ENCODE results near the gene UGT1A3.

DNA sequence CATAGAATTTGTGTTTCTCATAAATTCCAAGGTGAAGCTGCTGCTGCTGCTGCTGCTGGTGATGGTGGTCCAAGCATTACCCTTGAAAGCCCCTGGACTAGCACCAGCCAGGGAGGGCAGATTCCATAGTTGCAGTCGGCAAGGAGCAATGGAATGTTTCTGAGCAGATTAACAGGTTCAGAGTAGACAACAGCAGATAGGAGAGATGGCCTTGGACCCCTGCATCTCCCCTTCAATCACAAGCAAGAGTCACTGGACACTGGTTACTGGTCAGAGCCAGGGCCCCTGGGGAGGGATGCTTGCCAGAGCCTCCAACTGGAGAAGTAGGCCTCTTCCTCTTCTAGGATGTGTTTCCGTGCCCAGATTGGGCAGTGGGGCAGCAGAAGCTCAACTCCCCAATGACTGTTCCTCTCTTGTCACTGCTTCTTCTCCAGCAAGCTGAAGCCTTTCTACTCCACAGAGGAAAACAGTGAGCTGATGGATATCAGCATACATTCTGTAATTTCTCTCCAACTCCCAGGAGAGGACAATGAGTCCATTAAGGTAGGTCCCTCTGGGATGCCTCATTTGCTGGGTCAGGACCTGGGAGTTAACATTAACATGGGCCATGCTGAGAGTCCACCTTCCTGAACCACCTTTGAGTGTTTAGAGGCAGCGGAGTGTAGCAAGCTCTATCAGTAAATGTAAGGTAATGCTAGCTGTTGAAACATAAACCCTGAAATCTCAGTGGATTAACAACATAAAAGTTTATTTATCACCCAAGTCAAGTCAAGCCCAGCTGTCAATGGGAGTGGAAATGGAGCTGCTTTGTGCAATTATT lies 84.6 kb downstream of the UGT1A3 start:
- TF ChIP-seq, protein P1, sequence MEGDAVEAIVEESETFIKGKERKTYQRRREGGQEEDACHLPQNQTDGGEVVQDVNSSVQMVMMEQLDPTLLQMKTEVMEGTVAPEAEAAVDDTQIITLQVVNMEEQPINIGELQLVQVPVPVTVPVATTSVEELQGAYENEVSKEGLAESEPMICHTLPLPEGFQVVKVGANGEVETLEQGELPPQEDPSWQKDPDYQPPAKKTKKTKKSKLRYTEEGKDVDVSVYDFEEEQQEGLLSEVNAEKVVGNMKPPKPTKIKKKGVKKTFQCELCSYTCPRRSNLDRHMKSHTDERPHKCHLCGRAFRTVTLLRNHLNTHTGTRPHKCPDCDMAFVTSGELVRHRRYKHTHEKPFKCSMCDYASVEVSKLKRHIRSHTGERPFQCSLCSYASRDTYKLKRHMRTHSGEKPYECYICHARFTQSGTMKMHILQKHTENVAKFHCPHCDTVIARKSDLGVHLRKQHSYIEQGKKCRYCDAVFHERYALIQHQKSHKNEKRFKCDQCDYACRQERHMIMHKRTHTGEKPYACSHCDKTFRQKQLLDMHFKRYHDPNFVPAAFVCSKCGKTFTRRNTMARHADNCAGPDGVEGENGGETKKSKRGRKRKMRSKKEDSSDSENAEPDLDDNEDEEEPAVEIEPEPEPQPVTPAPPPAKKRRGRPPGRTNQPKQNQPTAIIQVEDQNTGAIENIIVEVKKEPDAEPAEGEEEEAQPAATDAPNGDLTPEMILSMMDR (IDR thresholded peaks at IDR 0.05; ENCODE audit: borderline replicate concordance, extremely low read depth, low read length, poor library complexity, severe bottlenecking): no peak
- TF ChIP-seq EZH2 (IDR thresholded peaks at IDR 0.05; ENCODE audit: borderline replicate concordance, low read depth, low read length, severe bottlenecking): no peak

Data from DND-41 (cell line).